ENCODE measurements around the gene ILRUN. TPM values are rescaled to one million over a fixed set of nuclear protein-coding genes. Genes with fewer than 3 reads are reported as not detected.

The ILRUN gene
- total and polyA plus RNA-seq, 2 of the 8 experiments (the other 6 are each of a cell fraction or from before 2014, with no cell fraction given), result 39.2 to 81.2 TPM

- Histone ChIP-seq H3K56ac (replicated peaks; ENCODE audit: insufficient read length, low read depth, low read length) (no peak overlapping the region), H3K23me2 (ENCODE audit: low read depth, low read length) (no peaks in the 10 kb centered on the region; the same call in 1 of the 2 replicates), H4K20me1 (replicated peaks in 1 of 2; ENCODE audit: control insufficient read depth in 1 of 2, insufficient read depth in 2 of 2, low read length in 2 of 2) (peaks cover 0 to 5% of the 10 kb centered on the region in 2 experiments), H3K79me2 (ENCODE audit: control insufficient read depth in 1 of 2, insufficient read depth in 2 of 2, low read length in 2 of 2) (peaks cover 0 to 77% of the 10 kb centered on the region in 2 experiments; a peak in 2 of 4 replicates), H3K23ac (ENCODE audit: insufficient read length) (no peak overlapping the region), H3K18ac (ENCODE audit: extremely low read depth, low read length) (no peak overlapping the region), H2AFZ (ENCODE audit: low read length) (no peak overlapping the region), H2BK5ac (ENCODE audit: low read depth, low read length) (no peak overlapping the region), H3K4me1 (replicated peaks in 1 of 4; ENCODE audit: control insufficient read depth in 3 of 4, insufficient read depth in 4 of 4, low read length in 3 of 4) (no peaks in the 10 kb centered on the region; a peak in 1 of 7 replicates), H3K4ac (replicated peaks; ENCODE audit: insufficient read length, low read depth, low read length) (no peak overlapping the region), H3K4me2 (ENCODE audit: insufficient read depth in 1 of 2, low read depth in 2 of 2, low read length in 2 of 2) (no peak overlapping the region), H2BK12ac (ENCODE audit: low read depth, low read length) (no peak overlapping the region), H2BK20ac (ENCODE audit: low read length) (no peak overlapping the region), H3K27ac (ENCODE audit: low read depth, low read length) (no peak overlapping the region), H3K4me3 (ENCODE audit: extremely low read depth in 1 of 4, insufficient read depth in 2 of 4, low read depth in 3 of 4, low read length in 4 of 4) (no peak overlapping the region), H3K79me1 (ENCODE audit: low read depth, low read length) (peaks cover 5% of the 10 kb centered on the region), H3K9me3 (ENCODE audit: insufficient read depth in 2 of 2, low read depth in 1 of 2, low read length in 1 of 2) (0 out of 4 replicates have a peak, but pooled peaks cover 0 to 2% of the 10 kb centered on the region in 2 experiments), H4K91ac (replicated peaks; ENCODE audit: insufficient read length, low read length) (no peak overlapping the region), H3K14ac (ENCODE audit: insufficient read length) (no peak overlapping the region), H3K9ac (replicated peaks in 1 of 4; ENCODE audit: extremely low read depth in 1 of 4, low read depth in 3 of 4, low read length in 3 of 4) (no peak overlapping the region), H2AK5ac (ENCODE audit: low read depth, low read length) (no peak overlapping the region), H4K8ac (ENCODE audit: extremely low read depth, insufficient read depth, low read length) (no peak overlapping the region; the same call in 1 of the 2 replicates), H4K5ac (ENCODE audit: insufficient read length, low read depth, low read length) (no peak overlapping the region), H3K27me3 (replicated peaks in 1 of 4; ENCODE audit: control insufficient read depth in 3 of 4, extremely low read depth in 1 of 4, insufficient read depth in 3 of 4, low read length in 3 of 4) (no peaks in the 10 kb centered on the region), H2BK120ac (replicated peaks; ENCODE audit: low read depth, low read length) (no peak overlapping the region), H2BK15ac (ENCODE audit: low read length) (no peak overlapping the region), H3K36me3 (ENCODE audit: control insufficient read depth in 2 of 4, insufficient read depth in 4 of 4, low read length in 3 of 4) (no peaks in the 10 kb centered on the region)
- DNase-seq (ENCODE audit: low read depth in 1 of 2, low spot score in 2 of 2) (no peak), FAIRE-seq (no peak)
- WGBS, 2 experiments (ENCODE audit: extremely low coverage in 1 of 2, insufficient coverage in 1 of 2, insufficient read length in 1 of 2, insufficient replicate concordance in 2 of 2, low coverage in 1 of 2, low lambda C conversion rate in 2 of 2, missing lambda C conversion rate in 1 of 2), result 86% methylated on average over 8 of the region's 8 CpGs; no CpG with 5 or more reads in 1 of the 2 experiments
- ChIA-PET CTCF (ENCODE audit: partially characterized antibody) (interaction anchor here (1.2 kb wide), 1 partner anchor 569 kb away, joined by 3 read pairs; no protein-coding TSS in a partner anchor), POLR2A (ENCODE audit: partially characterized antibody) (interaction anchor here (1.4 kb wide), 1 partner anchor 120 kb away, joined by 4 read pairs; the partner anchor contains the start of gene BLTP3A)
- no peak for TF ChIP-seq CTBP2 (IDR thresholded peaks at IDR 0.05; ENCODE audit: borderline replicate concordance, insufficient read depth, insufficient read length, low read length)
- TF ChIP-seq EP300 (IDR thresholded peaks at IDR 0.05; ENCODE audit: borderline replicate concordance in 1 of 2, low read depth in 2 of 2, low read length in 2 of 2), result no peak
- TF ChIP-seq JUND (IDR thresholded peaks at IDR 0.05; ENCODE audit: low read length), result no peak
- TF ChIP-seq CHD2 (IDR thresholded peaks at IDR 0.05; ENCODE audit: low read length), result no peak
- TF ChIP-seq RXRA (IDR thresholded peaks at IDR 0.05; ENCODE audit: insufficient read depth, low read depth, low read length), result no peak
- TF ChIP-seq RNF2 (IDR thresholded peaks at IDR 0.05; ENCODE audit: borderline replicate concordance, low read depth, low read length, missing control alignments, poor library complexity, severe bottlenecking), result no peak
- TF ChIP-seq POU5F1 (IDR thresholded peaks at IDR 0.05; ENCODE audit: low read depth, low read length), result no peak
- TF ChIP-seq SP2 (IDR thresholded peaks at IDR 0.05; ENCODE audit: low read length), result no peak
- no peak for TF ChIP-seq RAD21 (IDR thresholded peaks at IDR 0.05 in 1 of 2, conservative IDR thresholded peaks at IDR 0.05 in 1 of 2; ENCODE audit: low read depth in 2 of 2, low read length in 2 of 2)
Observed at GRCh38 chr6:34671801-34672656, 24.5 kb downstream of the ILRUN start.
